GM21367 (cell line): ENCODE results near the gene PPIG.
"Not testable (repeated sequence)": the region's sequence is repeated elsewhere in the genome, so short reads cannot be mapped to it uniquely, and the experiment has no call there.

Source experiments
- ATAC-seq: cut with Tn5 transposase; IDR thresholded peaks from one replicate; pipeline ENCODE4 v1.9.1; 2021; ENCODE audit not compliant: unreplicated experiment

The PPIG gene

GRCh38 chr2:169584005-169584877, at the start of gene PPIG:
TSS of gene PPIG (plus strand) at chr2:169584351. CDS start at chr2:169604042, 19,691 bp downstream.
- peak; percentile 89 for ATAC-seq

- ATAC-seq, result not testable (repeated sequence)
Observed at GRCh38 chr2:169539460-169539859, 44.7 kb upstream of the PPIG start.

GRCh38 chr2:169540146-169540545, 44.0 kb upstream of the PPIG start:
- ATAC-seq, result no peak

GRCh38 chr2:169542433-169542832, 41.7 kb upstream of the PPIG start:
- no peak for ATAC-seq

GRCh38 chr2:169546756-169547155, 37.4 kb upstream of the PPIG start:
- no peak for ATAC-seq

- no peak for ATAC-seq
Observed at GRCh38 chr2:169561364-169561763, 22.8 kb upstream of the PPIG start.

GRCh38 chr2:169562084-169562483, 22.1 kb upstream of the PPIG start:
- not testable (repeated sequence) for ATAC-seq

GRCh38 chr2:169562519-169562918, 21.6 kb upstream of the PPIG start:
- ATAC-seq, result no peak

GRCh38 chr2:169565686-169566085, 18.5 kb upstream of the PPIG start:
- no peak for ATAC-seq

- ATAC-seq, result no peak
Observed at GRCh38 chr2:169569948-169570347, 14.2 kb upstream of the PPIG start.

- ATAC-seq, result not testable (repeated sequence)
Observed at GRCh38 chr2:169570752-169571151, 13.4 kb upstream of the PPIG start.

GRCh38 chr2:169571571-169571970, 12.6 kb upstream of the PPIG start:
- ATAC-seq, result no peak

GRCh38 chr2:169572189-169572588, 12.0 kb upstream of the PPIG start:
- no peak for ATAC-seq

GRCh38 chr2:169572821-169573159, 11.4 kb upstream of the PPIG start:
- ATAC-seq, result no peak

- ATAC-seq, result peak; percentile 98
Observed at GRCh38 chr2:169573160-169573973, 10.8 kb upstream of the PPIG start, which contains the start of gene FASTKD1. TSS of gene FASTKD1 (minus strand) at chr2:169573865. CDS start at chr2:169572029, 1,836 bp downstream.

GRCh38 chr2:169573974-169574299, 10.2 kb upstream of the PPIG start:
- ATAC-seq, result no peak

- ATAC-seq, result not testable (repeated sequence)
Observed at GRCh38 chr2:169574539-169574938, 9.6 kb upstream of the PPIG start.

- ATAC-seq, result not testable (repeated sequence)
Observed at GRCh38 chr2:169575264-169575663, 8.9 kb upstream of the PPIG start.

GRCh38 chr2:169579044-169579443, 5.1 kb upstream of the PPIG start:
- ATAC-seq, result no peak

GRCh38 chr2:169582552-169583266, 1.4 kb upstream of the PPIG start:
- ATAC-seq, result not testable (repeated sequence)

GRCh38 chr2:169583518-169583917, 633 bp upstream of the PPIG start:
- ATAC-seq, result no peak
